AG04449 (cell line): Measurements from ENCODE around the gene NHSL1.

Experiments
- CTCF ChIA-PET: fragments of 350-600 bp; formaldehyde crosslinking; extraction: SDS; loops from one replicate; lab custom pipeline; 2021; ENCODE audit warnings: antibody characterized with exemption; lab: Yijun Ruan, JAX
- POLR2A ChIA-PET: fragments of 400-600, 350-600 bp; formaldehyde crosslinking; extraction: SDS; loops from one replicate; lab custom pipeline; 2020; ENCODE audit warnings: antibody characterized with exemption, inconsistent platforms; lab: Yijun Ruan, JAX
- DNase-seq: peaks from one replicate; pipeline ENCODE4 v3.0.0-alpha.2; 2010; ENCODE audit warnings: low read depth, low spot score
- H3K4me3 ChIP-seq: 2 replicates; pipeline ENCODE4 v1.5.1; 2011; ENCODE audit warnings: low read depth, mild to moderate bottlenecking, control low read depth, low read length
- TF ChIP-seq, protein P1 (sequence below): IDR thresholded peaks from one replicate; pipeline ENCODE4 v1.5.1; 2011; ENCODE audit warnings: mild to moderate bottlenecking, moderate library complexity, low read length, control low read depth, inconsistent platforms; ENCODE audit not compliant: insufficient read depth; ENCODE audit errors: missing control alignments

Gene NHSL1

GRCh38 chr6:138451043-138451442 lies 48.3 kb downstream of the NHSL1 start:
- DNase-seq: no peak
- CTCF ChIA-PET: interaction anchor here (1.2 to 2.3 kb wide), 3 partner anchors 10 to 58 kb away, joined by 3 to 8 read pairs (median 3); no protein-coding TSS in a partner anchor
- POLR2A ChIA-PET: no interaction called here
- H3K4me3 ChIP-seq: no peak overlapping the region
- TF ChIP-seq, protein P1, sequence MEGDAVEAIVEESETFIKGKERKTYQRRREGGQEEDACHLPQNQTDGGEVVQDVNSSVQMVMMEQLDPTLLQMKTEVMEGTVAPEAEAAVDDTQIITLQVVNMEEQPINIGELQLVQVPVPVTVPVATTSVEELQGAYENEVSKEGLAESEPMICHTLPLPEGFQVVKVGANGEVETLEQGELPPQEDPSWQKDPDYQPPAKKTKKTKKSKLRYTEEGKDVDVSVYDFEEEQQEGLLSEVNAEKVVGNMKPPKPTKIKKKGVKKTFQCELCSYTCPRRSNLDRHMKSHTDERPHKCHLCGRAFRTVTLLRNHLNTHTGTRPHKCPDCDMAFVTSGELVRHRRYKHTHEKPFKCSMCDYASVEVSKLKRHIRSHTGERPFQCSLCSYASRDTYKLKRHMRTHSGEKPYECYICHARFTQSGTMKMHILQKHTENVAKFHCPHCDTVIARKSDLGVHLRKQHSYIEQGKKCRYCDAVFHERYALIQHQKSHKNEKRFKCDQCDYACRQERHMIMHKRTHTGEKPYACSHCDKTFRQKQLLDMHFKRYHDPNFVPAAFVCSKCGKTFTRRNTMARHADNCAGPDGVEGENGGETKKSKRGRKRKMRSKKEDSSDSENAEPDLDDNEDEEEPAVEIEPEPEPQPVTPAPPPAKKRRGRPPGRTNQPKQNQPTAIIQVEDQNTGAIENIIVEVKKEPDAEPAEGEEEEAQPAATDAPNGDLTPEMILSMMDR: no peak

DNA sequence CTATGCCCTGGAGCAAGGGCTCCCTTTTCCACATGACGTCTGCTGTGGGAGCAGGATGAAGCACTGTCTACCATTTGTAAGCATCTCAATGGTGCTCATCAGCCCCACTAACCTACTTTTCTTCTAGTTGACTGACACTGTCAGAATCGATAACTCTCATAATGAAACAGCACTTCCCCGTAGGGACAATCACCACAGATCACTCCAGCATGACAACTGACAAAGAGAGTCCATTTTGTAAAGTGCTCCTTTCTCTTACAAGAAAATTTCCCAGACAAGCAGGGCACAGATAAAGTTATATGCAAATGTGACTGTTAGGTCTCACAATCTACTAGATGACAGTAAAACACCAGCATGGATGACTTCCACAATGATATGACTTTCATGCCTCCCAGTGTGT lies 48.8 kb downstream of the NHSL1 start:
- H3K4me3 ChIP-seq: no peak overlapping the region
- POLR2A ChIA-PET: no interaction called here
- no peak for DNase-seq
- TF ChIP-seq, protein P1: no peak
- CTCF ChIA-PET: interaction anchor here (0.7 to 2.9 kb wide), 4 partner anchors 20 to 140 kb away, joined by 3 to 13 read pairs (median 6); no protein-coding TSS in a partner anchor

DNA sequence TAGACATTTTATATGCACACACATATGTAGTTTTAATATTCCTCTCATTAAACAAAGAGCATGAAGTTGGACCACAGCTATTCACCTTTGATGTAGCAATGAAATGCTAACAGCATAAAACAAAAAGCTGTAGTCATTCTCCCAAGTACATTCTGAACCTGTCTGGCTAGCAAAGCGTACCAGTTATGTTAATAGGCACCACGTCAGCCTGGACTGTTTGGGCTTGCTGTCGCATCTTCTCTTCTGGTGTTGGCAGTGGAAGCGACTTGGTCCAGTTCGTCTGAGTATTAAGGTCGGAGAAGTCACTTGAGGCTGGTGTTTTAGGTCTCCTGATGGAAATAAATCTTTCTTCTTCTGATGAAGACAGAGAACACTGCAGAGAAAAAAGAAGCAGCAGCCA lies 52.5 kb downstream of the NHSL1 start:
- ChIA-PET CTCF (interaction anchor here (0.8 to 1.0 kb wide), 2 partner anchors 20 to 24 kb away, joined by 3 to 4 read pairs; no protein-coding TSS in a partner anchor), POLR2A (no interaction called here)
- TF ChIP-seq, protein P1: no peak
- no peak for DNase-seq
- no peak overlapping the region for H3K4me3 ChIP-seq

DNA sequence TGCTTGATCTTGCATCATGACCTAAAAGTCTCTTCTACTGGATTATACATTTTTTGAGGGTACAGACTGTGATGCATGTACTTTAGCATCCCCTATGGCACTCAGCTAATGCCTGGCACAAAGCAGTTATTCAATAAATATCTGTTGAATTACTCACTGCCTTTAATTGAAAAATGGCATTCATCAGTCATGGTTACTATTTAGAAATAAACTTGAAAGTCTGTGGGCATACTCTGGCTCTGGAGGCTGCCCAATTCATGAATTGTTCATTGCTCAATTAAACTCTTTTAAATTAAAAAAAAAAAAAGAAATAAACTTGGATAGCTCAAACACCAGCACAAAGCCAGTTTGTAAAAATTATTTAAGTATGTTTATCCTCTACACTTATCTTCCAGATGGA lies 55.3 kb downstream of the NHSL1 start:
- no peak overlapping the region for H3K4me3 ChIP-seq
- DNase-seq: no peak
- TF ChIP-seq, protein P1: no peak
- ChIA-PET CTCF (interaction anchor here (0.6 to 1.5 kb wide), 4 partner anchors 15 to 409 kb away, joined by 3 to 6 read pairs (median 4); no protein-coding TSS in a partner anchor), POLR2A (no interaction called here)

DNA sequence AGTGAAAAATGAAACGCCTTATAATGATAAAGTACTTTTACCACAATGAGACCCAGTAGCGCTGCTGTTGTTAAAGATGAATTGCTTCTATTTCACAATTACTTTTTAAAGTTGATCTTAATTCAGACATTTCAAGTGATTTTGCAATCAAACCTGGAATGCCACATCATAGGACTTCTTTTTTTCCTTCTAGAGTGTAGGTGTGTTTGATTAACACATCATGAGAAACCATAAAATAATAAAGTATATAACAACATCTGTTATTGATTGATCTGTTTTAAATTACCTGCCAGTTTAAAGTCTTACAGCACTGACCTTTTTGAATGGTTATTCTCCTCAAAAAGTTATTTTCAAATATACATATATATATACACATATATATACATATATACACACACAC lies 56.6 kb downstream of the NHSL1 start:
- CTCF ChIA-PET: interaction anchor here (1.2 to 3.9 kb wide), 2 partner anchors 14 to 62 kb away, joined by 3 to 40 read pairs; no protein-coding TSS in a partner anchor
- TF ChIP-seq, protein P1: no peak
- POLR2A ChIA-PET: no interaction called here
- H3K4me3 ChIP-seq: no peak overlapping the region
- no peak for DNase-seq

GRCh38 chr6:138441965-138442364 lies 57.3 kb downstream of the NHSL1 start:
- DNase-seq: no peak
- H3K4me3 ChIP-seq: no peak overlapping the region
- CTCF ChIA-PET: interaction anchor here (0.9 to 3.9 kb wide), 5 partner anchors 13 to 324 kb away, joined by 3 to 40 read pairs (median 3); no protein-coding TSS in a partner anchor
- TF ChIP-seq, protein P1: no peak
- POLR2A ChIA-PET: interaction anchor here (0.5 kb wide), 1 partner anchor 23 kb away, joined by 3 read pairs; no protein-coding TSS in a partner anchor
